SW480 (cell line): ENCODE results near the gene LRRC37A.
"Not testable (repeated sequence)": the region's sequence is repeated elsewhere in the genome, so short reads cannot be mapped to it uniquely, and the experiment has no call there.

ENCODE experiments used
- DNase-seq: peaks from one replicate; pipeline ENCODE4 v3.0.0-alpha.2; 2016; ENCODE audit warnings: low spot score

The LRRC37A gene

GRCh38 chr17:46287587-46287986, 7.3 kb upstream of the LRRC37A start:
- DNase-seq: not testable (repeated sequence)

- DNase-seq: not testable (repeated sequence)
Observed at GRCh38 chr17:46290906-46291546, 3.9 kb upstream of the LRRC37A start.

- not testable (repeated sequence) for DNase-seq
Observed at GRCh38 chr17:46291618-46292017, 3.3 kb upstream of the LRRC37A start.

GRCh38 chr17:46341220-46341619, 46.3 kb downstream of the LRRC37A start:
- not testable (repeated sequence) for DNase-seq

- not testable (repeated sequence) for DNase-seq
Observed at GRCh38 chr17:46342131-46342530, 47.2 kb downstream of the LRRC37A start.

- not testable (repeated sequence) for DNase-seq
Observed at GRCh38 chr17:46348345-46348744, 53.4 kb downstream of the LRRC37A start.

GRCh38 chr17:46349060-46349459, 54.1 kb downstream of the LRRC37A start:
- DNase-seq: not testable (repeated sequence)

GRCh38 chr17:46353856-46354255, 58.9 kb downstream of the LRRC37A start:
- not testable (repeated sequence) for DNase-seq

- DNase-seq: not testable (repeated sequence)
Observed at GRCh38 chr17:46361145-46361735, 66.3 kb downstream of the LRRC37A start.

GRCh38 chr17:46361755-46362154, 66.8 kb downstream of the LRRC37A start, which contains the start of gene ARL17B:
Gene ARL17B (minus strand): TSS chr17:46361766. CDS start chr17:46358397, 3,369 bp downstream.
- not testable (repeated sequence) for DNase-seq

- DNase-seq: not testable (repeated sequence)
Observed at GRCh38 chr17:46367520-46367919, 72.6 kb downstream of the LRRC37A start.

GRCh38 chr17:46372236-46373229, 77.6 kb downstream of the LRRC37A start:
- not testable (repeated sequence) for DNase-seq

GRCh38 chr17:46373418-46373817, 78.5 kb downstream of the LRRC37A start:
- DNase-seq: not testable (repeated sequence)

- DNase-seq: not testable (repeated sequence)
Observed at GRCh38 chr17:46383118-46383517, 88.2 kb downstream of the LRRC37A start.

GRCh38 chr17:46385491-46385890, 90.6 kb downstream of the LRRC37A start:
- not testable (repeated sequence) for DNase-seq
